Mesothelial cell of epicardium (in vitro differentiated cells): Measurements from ENCODE around the gene ZNF714. TPM values are rescaled to one million over a fixed set of nuclear protein-coding genes. Genes with fewer than 3 reads are reported as not detected.

ENCODE experiments used
- DNase-seq, 2 experiments: peaks; one replicate each; pipeline ENCODE4 v3.0.0; 2021; ENCODE audit warnings: low spot score in 2 of 2; ENCODE audit not compliant: unreplicated experiment in 2 of 2
- H3K27ac Mint-ChIP-seq: 2 replicates; pipeline ENCODE4 v1.8.0; 2021; ENCODE audit warnings: mixed read lengths
- H3K27me3 Mint-ChIP-seq: 2 replicates; pipeline ENCODE4 v1.8.0; 2021; ENCODE audit warnings: low read depth, mixed read lengths
- H3K36me3 Mint-ChIP-seq: 2 replicates; pipeline ENCODE4 v1.8.0; 2021; ENCODE audit warnings: mixed read lengths
- H3K4me1 Mint-ChIP-seq: 2 replicates; pipeline ENCODE4 v1.8.0; 2021; ENCODE audit warnings: mixed read lengths
- H3K4me3 Mint-ChIP-seq: 2 replicates; pipeline ENCODE4 v1.8.0; 2021; ENCODE audit warnings: mild to moderate bottlenecking, moderate library complexity, mixed read lengths
- H3K9me3 Mint-ChIP-seq: 2 replicates; pipeline ENCODE4 v1.8.0; 2021; ENCODE audit warnings: mixed read lengths
- total RNA-seq: library from RNA; stranded (reverse); gene quantifications from 3 replicates; pipeline ENCODE4 v1.2.1, GENCODE V29; 2021
- TF ChIP-seq, protein P1 (sequence below): fragments of 200-600 bp; sonication (generic); IDR thresholded peaks from one replicate; pipeline ENCODE4 v1.5.0; 2021; ENCODE audit warnings: antibody characterized with exemption; ENCODE audit not compliant: unreplicated experiment

ZNF714 gene
- total RNA-seq, 1 donor from 2014 or later = 33.1 TPM

DNA sequence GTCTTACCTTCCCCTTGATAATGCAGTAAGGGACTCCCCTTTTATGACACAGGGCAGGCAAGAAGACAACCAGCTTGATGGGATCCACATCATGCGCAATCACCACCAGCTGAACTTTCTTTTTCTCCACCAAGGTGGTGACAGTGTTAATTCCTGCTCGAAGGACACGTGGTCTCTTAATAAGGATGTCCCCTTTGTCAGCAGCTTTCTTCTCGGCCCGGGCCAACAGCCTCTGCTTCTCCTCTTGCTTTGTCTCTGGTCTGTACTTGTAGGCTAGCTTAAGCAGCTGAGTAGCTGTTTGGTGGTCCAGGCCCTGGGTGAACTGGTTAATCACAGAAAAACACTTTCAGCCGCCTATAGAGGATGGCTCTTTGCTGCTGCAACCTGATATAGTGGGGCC lies 67.9 kb downstream of the ZNF714 start:
- TF ChIP-seq, protein P1, sequence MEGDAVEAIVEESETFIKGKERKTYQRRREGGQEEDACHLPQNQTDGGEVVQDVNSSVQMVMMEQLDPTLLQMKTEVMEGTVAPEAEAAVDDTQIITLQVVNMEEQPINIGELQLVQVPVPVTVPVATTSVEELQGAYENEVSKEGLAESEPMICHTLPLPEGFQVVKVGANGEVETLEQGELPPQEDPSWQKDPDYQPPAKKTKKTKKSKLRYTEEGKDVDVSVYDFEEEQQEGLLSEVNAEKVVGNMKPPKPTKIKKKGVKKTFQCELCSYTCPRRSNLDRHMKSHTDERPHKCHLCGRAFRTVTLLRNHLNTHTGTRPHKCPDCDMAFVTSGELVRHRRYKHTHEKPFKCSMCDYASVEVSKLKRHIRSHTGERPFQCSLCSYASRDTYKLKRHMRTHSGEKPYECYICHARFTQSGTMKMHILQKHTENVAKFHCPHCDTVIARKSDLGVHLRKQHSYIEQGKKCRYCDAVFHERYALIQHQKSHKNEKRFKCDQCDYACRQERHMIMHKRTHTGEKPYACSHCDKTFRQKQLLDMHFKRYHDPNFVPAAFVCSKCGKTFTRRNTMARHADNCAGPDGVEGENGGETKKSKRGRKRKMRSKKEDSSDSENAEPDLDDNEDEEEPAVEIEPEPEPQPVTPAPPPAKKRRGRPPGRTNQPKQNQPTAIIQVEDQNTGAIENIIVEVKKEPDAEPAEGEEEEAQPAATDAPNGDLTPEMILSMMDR = no peak
- Mint-ChIP-seq H3K4me3 (no peak overlapping the region), H3K9me3 (peaks cover 28% of the 10 kb centered on the region), H3K27me3 (no peaks in the 10 kb centered on the region), H3K36me3 (peaks cover 88% of the 10 kb centered on the region), H3K27ac (no peak overlapping the region), H3K4me1 (no peaks in the 10 kb centered on the region)
- no peak for DNase-seq

DNA sequence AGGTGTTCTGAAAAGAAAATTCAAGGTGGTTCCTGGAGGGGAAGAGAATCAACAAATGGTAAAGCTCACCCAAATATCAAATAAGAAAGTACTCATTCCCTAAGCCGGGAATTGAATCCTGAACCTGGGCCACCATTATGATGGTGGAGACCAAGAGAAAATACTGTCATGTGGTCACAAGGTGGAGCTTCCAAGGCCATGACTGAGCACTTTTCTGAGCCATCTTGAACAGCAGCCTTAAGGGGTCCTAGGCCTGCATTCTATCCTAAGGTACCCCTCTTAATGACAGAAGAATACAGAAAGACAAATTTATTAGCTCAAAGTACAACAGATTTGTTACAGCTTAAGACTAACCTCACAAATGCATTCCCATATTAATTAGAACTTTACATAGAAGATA lies 69.5 kb downstream of the ZNF714 start:
- TF ChIP-seq, protein P1 = no peak
- H3K4me1 Mint-ChIP-seq = no peaks in the 10 kb centered on the region
- H3K9me3 Mint-ChIP-seq = peaks cover 32% of the 10 kb centered on the region
- no peak overlapping the region for H3K4me3 Mint-ChIP-seq
- DNase-seq = no peak
- H3K27ac Mint-ChIP-seq = no peak overlapping the region
- no peaks in the 10 kb centered on the region for H3K27me3 Mint-ChIP-seq
- peaks cover 88% of the 10 kb centered on the region for H3K36me3 Mint-ChIP-seq

DNA sequence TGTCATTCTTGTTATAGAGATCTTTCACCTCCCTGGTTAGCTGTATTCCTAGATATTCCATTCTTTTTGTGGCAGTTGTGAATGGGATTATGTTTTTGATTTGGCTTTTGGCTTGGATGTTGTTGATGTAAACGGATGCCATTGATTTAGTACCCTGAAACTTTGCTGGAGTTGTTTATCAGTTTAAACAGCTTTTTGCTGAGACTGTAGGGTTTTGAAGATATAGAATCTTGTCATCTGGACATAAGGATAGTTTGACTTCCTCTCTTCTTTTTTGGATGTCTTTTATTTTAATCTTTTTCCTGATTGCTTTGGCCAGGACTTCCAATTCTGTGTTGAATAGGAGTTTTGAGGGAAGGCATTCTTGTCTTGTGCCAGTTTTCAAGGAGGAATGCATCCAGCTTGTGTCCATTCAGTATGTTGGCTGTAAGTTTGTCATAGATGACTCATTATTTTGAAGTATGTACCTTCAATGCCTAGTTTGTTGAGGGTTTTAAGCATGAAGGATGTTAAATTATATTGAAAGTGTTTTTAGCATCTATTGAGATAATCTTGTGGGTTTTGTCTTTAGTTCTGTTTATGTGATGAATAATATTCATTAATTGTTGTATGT lies 76.6 kb downstream of the ZNF714 start:
- Mint-ChIP-seq H3K36me3 (peaks cover 58% of the 10 kb centered on the region), H3K4me3 (no peak overlapping the region), H3K27me3 (no peaks in the 10 kb centered on the region), H3K27ac (no peak overlapping the region), H3K9me3 (peaks cover 35% of the 10 kb centered on the region), H3K4me1 (no peaks in the 10 kb centered on the region)
- TF ChIP-seq, protein P1 = no peak
- DNase-seq = no peak

DNA sequence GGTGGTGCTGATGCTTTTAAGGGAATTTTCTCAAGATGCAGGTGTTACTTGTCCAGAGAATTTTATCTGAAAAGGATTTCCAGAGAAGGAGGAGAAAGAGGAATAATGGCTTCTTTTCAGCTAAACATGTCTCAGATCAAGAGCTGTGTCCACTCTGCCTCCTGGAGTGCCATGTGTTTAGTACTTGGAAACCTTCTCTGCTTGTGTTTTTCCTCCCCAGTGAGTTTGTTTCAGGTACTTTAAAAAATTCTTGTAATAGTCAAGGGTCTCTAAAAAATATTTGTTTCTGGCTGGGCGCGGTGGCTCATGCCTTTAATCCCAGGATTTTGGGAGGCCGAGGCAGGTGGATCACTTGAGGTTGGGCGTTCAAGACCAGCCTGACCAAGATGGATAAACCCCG lies 82.5 kb downstream of the ZNF714 start:
- Mint-ChIP-seq H3K4me3 (no peak overlapping the region), H3K9me3 (peaks cover 9% of the 10 kb centered on the region), H3K27me3 (no peaks in the 10 kb centered on the region), H3K36me3 (peaks cover 47% of the 10 kb centered on the region), H3K4me1 (peaks cover 12% of the 10 kb centered on the region), H3K27ac (peak overlapping the region; percentile 32)
- TF ChIP-seq, protein P1 = no peak
- no peak for DNase-seq

DNA sequence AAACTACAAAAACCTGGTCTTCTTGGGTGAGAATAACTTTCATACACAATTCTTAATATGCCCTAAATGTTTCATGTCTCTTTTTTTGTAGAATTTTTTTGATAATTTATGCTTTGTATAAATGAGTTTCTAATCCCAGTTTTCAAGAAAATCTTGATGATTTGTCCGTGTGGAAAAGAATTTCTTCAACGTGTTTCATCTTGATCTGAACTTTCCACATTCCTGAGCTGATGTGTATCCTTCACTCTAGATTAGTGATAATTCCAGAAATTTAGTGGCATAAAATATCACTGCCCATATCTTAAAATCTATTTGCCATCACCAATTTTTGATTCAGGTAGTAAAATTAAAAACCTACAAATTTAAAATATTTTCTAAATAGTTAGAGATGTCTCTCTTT lies 84.4 kb downstream of the ZNF714 start:
- Mint-ChIP-seq H3K4me3 (no peak overlapping the region), H3K4me1 (peaks cover 12% of the 10 kb centered on the region), H3K27ac (peak overlapping the region; percentile 75), H3K27me3 (no peaks in the 10 kb centered on the region), H3K9me3 (no peaks in the 10 kb centered on the region), H3K36me3 (peaks cover 41% of the 10 kb centered on the region)
- TF ChIP-seq, protein P1 = no peak
- no peak for DNase-seq

Other genes starting within 250 kb of the ZNF714 start
- 18.2 to 18.6 TPM (median 18.5 TPM) in 3 replicates for gene ZNF85, start 159.0 kb upstream of the ZNF714 start, total RNA-seq
- 18.8 to 23.1 TPM (median 22.6 TPM) in 3 replicates for gene ZNF430, start 61.5 kb upstream of the ZNF714 start, total RNA-seq
- gene ZNF431, start 59.8 kb downstream of the ZNF714 start, total RNA-seq = 39.4 to 41.5 TPM (median 39.9 TPM) in 3 replicates
- gene ZNF708, start 247.2 kb downstream of the ZNF714 start, total RNA-seq = 27.4 to 30.1 TPM (median 29.7 TPM) in 3 replicates